ENCODE results near the gene GPT2.
"Not testable (repeated sequence)": the region's sequence is repeated elsewhere in the genome, so short reads cannot be mapped to it uniquely, and the experiment has no call there.

GPT2 gene

GRCh38 chr16:46866286-46866685 lies 17.9 kb upstream of the GPT2 start:
- DNase-seq (ENCODE audit: low spot score) = no peak

- DNase-seq (ENCODE audit: low spot score) = not testable (repeated sequence)
Measured at GRCh38 chr16:46867486-46867885, 16.7 kb upstream of the GPT2 start.

- not testable (repeated sequence) for DNase-seq (ENCODE audit: low spot score)
Measured at GRCh38 chr16:46868891-46869290, 15.3 kb upstream of the GPT2 start.

DNA sequence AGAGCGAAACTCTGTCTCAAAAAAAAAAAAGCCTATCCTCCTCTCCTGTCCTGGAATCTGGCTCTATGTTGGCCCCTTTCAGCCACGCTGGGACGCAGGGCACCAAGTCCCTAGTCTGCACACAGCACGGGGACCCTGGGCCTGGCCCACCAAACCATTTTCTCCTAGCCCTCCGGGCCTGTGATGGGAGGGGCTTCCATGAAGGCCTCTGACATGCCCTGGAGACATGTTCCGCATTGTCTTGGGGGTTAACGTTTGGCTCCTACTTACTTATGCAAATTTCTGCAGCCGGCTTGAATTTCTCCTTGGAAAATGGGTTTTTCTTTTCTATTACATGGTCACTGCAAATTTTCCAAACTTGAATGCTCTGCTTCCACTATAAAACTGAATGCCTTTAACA lies 12.6 kb upstream of the GPT2 start:
- no peak for DNase-seq (ENCODE audit: low spot score)

DNA sequence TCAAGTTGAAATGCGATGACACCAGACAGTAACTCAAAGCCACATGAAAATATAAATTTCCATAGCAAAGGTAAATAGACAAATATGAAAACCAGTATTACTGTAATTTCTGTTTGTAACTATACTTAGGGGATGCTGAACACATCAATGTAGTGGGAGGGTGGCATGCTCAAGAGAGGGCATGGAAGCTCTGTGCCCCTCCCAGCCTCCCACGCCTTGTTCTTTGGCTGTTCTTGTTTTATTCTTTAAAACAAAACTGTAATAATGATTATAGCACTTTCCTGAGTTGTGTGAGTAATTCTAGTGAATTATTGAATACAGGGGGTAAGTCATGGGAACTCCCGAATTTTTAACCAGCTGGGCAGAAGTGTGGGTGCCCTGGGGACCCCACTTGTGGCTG lies 11.0 kb upstream of the GPT2 start:
- DNase-seq (ENCODE audit: low spot score) = no peak

DNA sequence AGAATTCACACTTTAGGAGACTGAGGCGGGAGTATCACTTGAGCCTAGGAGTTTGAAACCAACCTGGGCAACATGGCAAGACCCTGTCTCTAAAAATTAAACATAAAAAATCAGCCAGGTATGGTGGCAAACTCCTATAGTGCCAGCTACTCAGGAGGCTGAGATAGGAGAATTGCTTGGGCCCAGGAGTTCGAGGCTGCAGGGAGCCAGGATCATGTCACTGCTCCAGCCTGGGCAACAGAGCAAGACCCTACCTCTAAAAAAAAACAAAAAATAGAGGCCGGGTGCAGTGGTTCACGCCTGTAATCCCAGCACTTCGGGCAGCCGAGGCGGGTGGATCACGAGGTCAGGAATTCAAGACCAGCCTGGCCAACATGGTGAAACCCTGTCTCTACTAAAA lies 8.9 kb upstream of the GPT2 start:
- no peak for DNase-seq (ENCODE audit: low spot score)

DNA sequence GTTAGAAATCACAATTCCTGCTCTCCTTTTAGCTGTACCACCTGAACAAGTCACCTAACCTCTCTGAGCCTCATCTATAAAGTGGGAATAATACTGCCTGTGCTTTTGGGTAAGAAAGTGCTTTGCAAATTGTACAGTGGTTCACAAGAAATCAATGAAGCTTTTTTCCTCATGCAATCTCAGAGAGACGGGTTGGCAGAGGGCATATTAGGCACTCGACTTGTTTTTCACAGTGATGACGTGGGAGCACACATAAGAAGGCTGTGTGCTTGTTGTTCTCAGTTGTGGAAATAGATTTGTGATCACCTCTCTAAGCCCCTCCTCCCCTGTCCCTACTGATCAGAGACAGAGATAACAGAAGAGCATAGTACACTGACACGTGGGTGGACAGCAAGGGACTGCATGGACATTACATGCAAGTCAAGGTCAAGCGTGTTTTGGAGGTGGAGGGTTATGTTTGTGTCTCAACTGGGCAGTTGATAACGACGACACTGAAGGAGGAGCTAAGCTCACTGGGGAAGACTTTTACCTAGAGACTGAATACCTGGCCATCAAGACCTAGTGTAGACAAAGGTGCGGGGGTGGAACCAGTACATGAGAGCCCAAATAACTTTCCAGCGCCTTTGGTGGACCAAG lies 1.7 kb upstream of the GPT2 start:
- no peak for DNase-seq (ENCODE audit: low spot score)

DNA sequence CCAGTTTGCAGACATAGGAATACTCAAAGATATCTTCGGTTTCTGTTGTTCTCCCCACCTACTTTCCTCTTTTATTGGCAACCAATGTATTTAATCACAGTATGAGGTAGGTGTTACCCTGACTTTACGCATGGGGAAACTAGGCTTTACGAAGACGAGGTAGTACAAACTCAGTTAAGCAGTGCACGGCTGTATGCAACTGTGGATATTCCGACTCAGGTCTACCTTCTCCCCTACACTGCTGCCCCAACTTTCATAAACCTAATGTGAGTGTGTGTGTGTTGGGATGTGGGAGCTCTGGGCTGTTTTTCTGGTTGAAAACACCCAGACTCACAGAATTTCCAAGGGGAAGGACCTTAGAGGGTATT lies 1.2 kb upstream of the GPT2 start:
- DNase-seq (ENCODE audit: low spot score) = no peak

GRCh38 chr16:46883353-46883689 lies 841 bp upstream of the GPT2 start:
- DNase-seq (ENCODE audit: low spot score) = no peak

GRCh38 chr16:46884513-46885293 lies 541 bp downstream of the GPT2 start:
- no peak for DNase-seq (ENCODE audit: low spot score)

DNA sequence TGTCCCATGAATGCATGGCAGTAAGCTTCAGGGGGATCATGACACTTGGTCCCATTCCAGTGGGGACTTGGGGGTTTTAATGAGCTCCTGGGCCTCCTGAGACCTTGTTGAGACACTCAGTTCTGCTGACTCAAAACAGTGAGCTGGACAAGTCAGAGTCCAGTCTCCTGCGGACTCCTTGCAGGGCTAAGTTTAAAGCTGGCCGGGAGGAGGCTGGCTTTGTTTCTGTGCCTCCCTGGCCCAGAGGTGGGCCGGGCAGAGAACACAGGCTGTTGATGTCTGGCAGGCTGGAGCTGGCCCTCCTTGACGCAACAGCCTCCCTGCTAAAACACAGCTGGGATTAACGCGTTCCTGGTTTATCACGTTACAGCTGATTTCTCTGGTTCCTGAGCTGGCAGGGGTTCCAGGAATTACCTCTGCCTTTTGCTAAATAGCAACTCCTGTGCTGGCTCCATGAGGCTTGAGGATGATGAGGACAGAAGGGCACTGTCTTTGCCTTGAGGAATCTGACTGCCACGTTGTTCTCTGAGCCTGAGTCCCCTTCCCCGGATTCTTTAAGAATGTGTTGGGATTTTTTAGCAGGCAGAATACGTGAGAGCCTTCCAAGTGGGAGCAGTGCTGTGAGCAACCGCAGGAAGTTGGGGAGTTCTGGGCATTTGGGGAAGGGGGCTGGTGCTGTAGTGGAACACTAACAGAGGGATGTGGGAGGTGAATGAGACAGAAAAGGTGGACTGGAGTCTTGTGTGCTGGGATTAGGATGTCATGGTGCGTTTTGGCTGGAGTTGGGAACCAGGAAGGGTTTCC lies 2.0 kb downstream of the GPT2 start:
- DNase-seq (ENCODE audit: low spot score) = no peak

DNA sequence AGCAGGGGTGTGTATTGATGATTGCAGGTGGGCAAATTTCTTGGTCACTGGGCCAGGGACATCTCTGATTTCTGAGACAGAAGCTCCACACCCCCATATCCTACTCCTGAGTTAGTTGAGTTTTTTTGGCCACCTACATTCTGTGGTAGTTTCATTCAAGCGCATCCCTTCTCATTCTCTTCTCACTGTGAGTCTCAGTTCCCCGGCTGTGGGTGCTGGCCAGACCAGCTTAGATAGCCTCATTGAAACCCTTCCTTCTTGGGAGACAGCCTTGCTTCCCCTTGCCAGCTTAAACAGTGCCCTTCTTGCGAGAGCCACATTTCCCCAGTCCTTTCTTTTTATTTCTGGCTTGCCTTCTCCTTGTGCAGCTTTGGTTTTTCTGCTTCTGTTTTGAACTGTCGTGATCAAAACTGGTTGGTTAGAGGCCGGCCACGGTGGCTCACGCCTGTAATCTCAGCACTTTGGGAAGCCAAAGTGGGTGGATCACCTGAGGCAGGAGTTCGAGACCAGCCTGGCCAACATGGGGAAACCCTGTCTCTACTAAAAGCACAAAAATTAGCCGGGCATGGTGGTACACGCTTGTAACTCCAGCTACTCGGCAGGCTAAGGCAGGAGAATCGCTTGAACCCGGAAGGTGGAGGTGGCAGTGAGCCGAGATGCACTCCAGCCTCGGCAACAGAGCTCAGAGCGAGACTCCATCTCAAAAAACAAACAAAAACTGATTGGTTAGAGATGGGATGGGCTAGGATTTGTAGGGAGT lies 2.8 kb downstream of the GPT2 start:
- no peak for DNase-seq (ENCODE audit: low spot score)

GRCh38 chr16:46887524-46887854 lies 3.3 kb downstream of the GPT2 start:
- DNase-seq (ENCODE audit: low spot score) = no peak

DNA sequence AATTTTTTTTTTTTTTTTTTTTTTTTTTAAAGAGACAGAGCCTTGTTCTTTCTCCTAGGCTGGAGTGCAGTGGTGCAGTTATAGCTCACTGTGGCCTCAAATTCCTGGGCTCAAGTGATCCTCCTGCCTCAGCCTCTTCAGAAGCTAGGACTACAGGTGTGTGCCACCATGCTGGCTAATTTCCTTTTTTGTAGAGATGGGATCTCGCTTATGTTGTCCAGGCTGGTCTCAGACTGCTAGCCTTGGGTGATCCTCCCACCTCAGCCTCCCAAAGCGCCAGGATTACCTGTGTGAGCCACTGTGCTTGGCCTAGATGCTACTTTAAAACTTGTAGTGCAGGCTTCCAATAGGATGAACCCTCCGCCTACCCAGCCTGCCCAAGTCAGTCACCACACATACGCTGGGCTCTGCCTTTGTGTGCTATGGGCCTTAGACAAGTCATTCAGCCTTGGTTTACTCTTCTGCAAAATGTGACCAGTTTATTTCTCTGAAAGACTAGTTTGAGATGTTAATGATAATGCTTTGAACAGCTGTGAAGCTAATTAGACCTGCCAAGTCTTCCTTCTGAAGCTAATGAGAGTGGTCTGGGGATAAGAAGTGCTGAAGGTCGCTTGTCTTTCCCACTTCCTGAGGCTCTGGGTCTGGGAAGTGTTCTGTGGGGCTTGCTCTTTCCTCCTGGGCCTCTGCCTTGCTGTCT lies 5.2 kb downstream of the GPT2 start:
- no peak for DNase-seq (ENCODE audit: low spot score)

GRCh38 chr16:46889942-46890300 lies 5.8 kb downstream of the GPT2 start:
- no peak for DNase-seq (ENCODE audit: low spot score)

DNA sequence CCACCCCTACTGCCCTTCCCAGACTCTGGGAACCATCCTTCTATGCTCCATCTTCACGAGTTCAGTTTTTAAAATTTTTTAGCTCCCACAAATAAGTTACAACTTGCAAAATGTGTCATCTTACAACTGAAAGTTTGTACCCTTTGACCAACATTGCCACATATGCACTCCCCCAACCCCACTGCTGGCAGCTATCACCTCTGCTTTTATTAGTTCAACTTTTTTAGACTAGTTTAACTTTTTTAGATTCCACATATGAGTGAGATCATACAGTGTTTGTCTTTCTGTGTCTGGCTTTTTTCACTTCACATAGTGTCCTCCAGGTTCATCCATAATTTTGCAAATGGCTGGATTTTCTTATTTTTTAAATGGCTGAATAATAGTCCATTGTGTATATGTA lies 7.7 kb downstream of the GPT2 start:
- DNase-seq (ENCODE audit: low spot score) = no peak

- no peak for DNase-seq (ENCODE audit: low spot score)
Measured at GRCh38 chr16:46894036-46894672, 10.0 kb downstream of the GPT2 start.

DNA sequence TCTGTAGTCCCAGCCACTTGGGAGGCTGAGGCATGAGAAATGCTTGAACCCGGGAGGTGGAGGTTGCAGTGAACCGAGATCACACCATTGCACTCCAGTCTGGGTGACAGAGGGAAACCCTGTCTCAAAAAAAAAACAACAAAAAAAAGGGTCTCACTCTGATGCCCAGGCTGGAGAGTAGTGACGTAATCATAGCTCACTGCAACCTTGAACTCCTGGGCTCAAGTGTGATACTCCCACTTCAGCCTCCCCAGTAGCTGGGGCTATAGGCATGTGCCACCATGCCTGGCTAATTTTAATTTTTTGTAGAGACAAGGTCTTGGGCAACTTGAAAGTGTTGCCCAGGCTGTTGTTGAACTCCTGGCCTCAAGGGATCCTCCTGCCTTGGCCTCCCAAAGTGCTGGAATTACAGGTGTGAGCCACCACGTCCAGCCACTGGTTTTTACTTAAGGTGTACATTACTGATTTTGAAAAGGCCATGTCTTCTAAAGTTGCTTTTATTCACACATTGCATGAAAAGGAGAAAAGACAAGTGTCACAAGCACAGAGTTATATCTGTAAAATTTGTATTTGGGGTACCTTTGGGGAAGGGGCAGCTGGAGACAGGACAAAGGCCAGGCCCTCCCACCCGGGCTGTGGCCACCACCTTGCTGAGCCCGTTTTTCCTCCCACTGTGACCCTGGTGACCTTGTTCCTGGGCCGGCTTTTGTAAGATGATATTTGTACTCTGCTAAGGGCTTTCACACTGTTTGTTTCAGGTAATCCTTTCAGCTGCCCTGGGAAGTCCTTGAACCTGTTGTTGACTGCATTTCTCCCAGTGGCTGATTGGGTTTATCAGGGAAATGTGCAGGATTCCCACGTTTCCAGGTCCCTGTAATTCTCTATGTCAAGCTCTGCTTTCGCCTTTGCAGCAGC lies 11.5 kb downstream of the GPT2 start:
- DNase-seq (ENCODE audit: low spot score) = no peak

DNA sequence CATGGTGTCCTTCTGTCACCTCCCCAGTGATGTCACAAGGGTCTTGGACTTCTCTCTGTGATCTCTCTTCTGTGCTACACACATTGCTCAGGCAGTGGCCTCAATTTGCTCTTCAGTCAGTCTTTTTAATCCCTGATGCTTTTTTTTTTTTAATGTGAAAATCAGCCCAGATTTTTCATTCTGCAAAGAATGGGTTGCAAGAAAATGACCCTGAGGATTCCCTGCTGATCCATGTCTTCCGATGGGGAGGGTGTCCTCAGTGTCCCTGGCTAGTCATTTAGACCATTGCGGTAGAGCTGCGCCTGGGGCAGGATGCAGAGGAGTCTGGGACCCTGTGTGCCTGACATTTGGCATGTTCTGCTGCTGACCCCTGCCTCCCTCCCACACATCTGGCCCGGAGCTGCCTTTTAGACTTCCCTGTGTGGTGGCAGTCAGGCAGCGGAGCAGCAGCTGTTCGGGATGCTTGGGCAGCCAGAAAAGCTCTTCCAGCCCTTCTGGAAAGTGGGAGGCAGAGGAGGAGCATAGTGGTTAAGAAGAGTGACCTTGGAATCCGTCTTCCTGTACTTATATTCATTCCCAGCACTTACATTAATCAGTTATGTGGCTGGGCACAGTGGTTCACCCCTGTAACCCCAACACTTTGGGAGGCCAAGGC lies 12.3 kb downstream of the GPT2 start:
- DNase-seq (ENCODE audit: low spot score) = no peak

DNA sequence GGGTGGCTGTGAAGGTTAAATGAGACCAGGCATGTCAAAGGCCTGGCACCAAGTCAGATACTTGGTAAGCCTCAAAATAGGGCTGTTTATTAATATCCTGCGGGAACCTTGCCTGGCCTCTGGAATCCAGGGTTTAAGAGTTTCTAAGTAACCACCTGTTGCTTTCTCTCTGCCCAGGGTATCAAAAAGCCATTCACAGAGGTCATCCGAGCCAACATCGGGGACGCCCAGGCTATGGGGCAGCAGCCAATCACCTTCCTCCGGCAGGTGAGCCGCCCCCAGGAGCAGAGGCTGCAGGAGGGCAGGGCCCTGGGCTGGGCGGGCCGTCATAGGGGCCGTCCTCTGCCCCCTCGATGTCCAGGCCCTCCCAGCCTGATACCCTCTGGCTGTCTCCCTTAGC lies 13.3 kb downstream of the GPT2 start:
- no peak for DNase-seq (ENCODE audit: low spot score)

Measured in HuH-7.5 (cell line).